Adrenal gland (tissue), 12 donors: Measurements from ENCODE around the gene ABCB9. TPM values are rescaled to one million over a fixed set of nuclear protein-coding genes. Genes with fewer than 3 reads are reported as not detected.

ENCODE experiments used
- DNase-seq, 7 donors: peaks; one replicate each; pipeline ENCODE4 v3.0.0-alpha.2; 2019 to 2020
- H3K27ac ChIP-seq, 5 donors: fragments of 200-600 bp; sonication (generic) in 4 of 5; 1 replicate in 3 of 5; 2 replicates in 2 of 5; pipeline versions ENCODE4 v1.5.1 to v1.8.0; 2016 to 2020; ENCODE audit warnings: mild to moderate bottlenecking in 1 of 5
- H3K27me3 ChIP-seq: fragments of 200-600 bp; 2 replicates; pipeline ENCODE4 v1.8.0; 2021
- H3K36me3 ChIP-seq, 2 donors: fragments of 200-600 bp; replicated peaks in 1 of 2; 1 replicate in 1 of 2; 2 replicates in 1 of 2; pipeline versions ENCODE4 v1.5.1 to v1.8.0; 2018 to 2022
- H3K4me1 ChIP-seq, 2 donors: fragments of 200-600 bp; replicated peaks in 1 of 2; 1 replicate in 1 of 2; 2 replicates in 1 of 2; pipeline versions ENCODE4 v1.5.1 to v1.8.0; 2018 to 2021
- H3K4me3 ChIP-seq, 4 donors: fragments of 200-600 bp; sonication (generic) in 3 of 4; one replicate each; pipeline ENCODE4 v1.5.1; 2016 to 2018
- H3K9me3 ChIP-seq, 3 donors: fragments of 200-600 bp; sonication (generic) in 1 of 3; replicated peaks in 1 of 3; 1 replicate in 2 of 3; 2 replicates in 1 of 3; pipeline versions ENCODE4 v1.5.1 to v1.8.0; 2016 to 2021
- POLR2A ChIP-seq, 2 donors: fragments of 450-650 bp; IDR thresholded peaks; one replicate each; pipeline ENCODE4 v1.6.1; 2017; ENCODE audit warnings: antibody characterized with exemption in 2 of 2, mild to moderate bottlenecking in 2 of 2, moderate library complexity in 1 of 2
- WGBS, 4 donors: extraction: QIAGEN DNeasy Blood & Tissue Kit in 2 of 4; methylation state at CpG; one replicate each; pipeline versions ENCODE4 v1.1.5 to v1.1.7; 2013 to 2017; 5-methylcytosine and 5-hydroxymethylcytosine counted together
- intact Hi-C, 2 donors: fragments of 100-400 bp; cut with DNase I; formaldehyde crosslinking; loops; one replicate each; pipeline versions ENCODE4 v1.14.1 to v1.15.0; 2022 to 2023
- polyA plus RNA-seq, 3 donors: library from polyadenylated mRNA; stranded (reverse); fragments of 200-250 nt in 2 of 3; fragments of 350-450 nt in 1 of 3; fragmentation: Illumina TruSeq in 1 of 3; extraction: RNeasy Lipid Tissue Mini Kit (QIAGEN cat#74804) in 1 of 3; gene quantifications; one replicate each; pipeline ENCODE4 v1.2.3, GENCODE V29; 2013 to 2014
- total RNA-seq, 9 donors: library from RNA; depleted of rRNA in 4 of 9; stranded (reverse); fragments of >200 nt in 4 of 9; fragments of 120-200 nt in 1 of 9; fragmentation: NEBNext Ultra II Directional in 1 of 9; extraction: Animal tissue kit (Norgen Biotek cat#: 25700) in 1 of 9; gene quantifications; one replicate each; pipeline versions ENCODE4 v1.1.0 to v1.2.4, GENCODE V29; 2013 to 2023
- TF ChIP-seq, protein P1 (sequence below), 6 experiments: fragments of 450-650 bp in 4 of 6; fragments of 200-600 bp in 2 of 6; sonication (generic) in 1 of 6; IDR thresholded peaks; 1 replicate in 5 of 6; 2 replicates in 1 of 6; pipeline versions ENCODE4 v1.5.1 to v1.8.0; 2016 to 2021; ENCODE audit warnings: antibody characterized with exemption in 6 of 6, mild to moderate bottlenecking in 2 of 6, moderate library complexity in 1 of 6
- donor health status: healthy with polysubstance abuse.
- donor health status: Bipolar disorder and iron deficiency.
- donor health status: DM: yes; HTN: yes; CAD: no.
- donor health status: DM: no; HTN: no; CAD: no.
- donor health status: DM: no; HTN: no; CAD: no.
- donor health status: DM: yes; HTN: yes; CAD: no.

Gene ABCB9
- total and polyA plus RNA-seq, 12 donors: 2.0 to 10.0 (median 6.2) TPM

DNA sequence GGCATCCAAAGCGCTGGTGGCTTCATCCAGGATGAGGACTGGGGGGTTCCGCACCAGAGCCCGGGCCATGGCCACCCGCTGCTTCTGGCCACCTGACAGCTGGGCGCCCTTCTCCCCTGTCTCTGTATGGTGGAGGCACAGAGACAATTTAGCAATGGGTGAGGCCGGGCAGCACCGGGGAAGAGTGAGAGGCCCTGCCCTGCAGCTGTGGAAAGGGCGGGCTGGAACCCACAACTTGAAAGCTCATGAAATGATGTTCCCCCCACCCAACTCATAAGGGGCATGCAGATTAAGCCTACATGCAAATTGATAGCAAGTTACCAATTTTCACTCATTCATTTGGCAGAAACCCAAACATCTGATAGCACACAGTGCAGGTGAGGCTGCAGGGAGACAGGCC, 34.1 kb downstream of the ABCB9 start:
- intact Hi-C loops: no loop called here

DNA sequence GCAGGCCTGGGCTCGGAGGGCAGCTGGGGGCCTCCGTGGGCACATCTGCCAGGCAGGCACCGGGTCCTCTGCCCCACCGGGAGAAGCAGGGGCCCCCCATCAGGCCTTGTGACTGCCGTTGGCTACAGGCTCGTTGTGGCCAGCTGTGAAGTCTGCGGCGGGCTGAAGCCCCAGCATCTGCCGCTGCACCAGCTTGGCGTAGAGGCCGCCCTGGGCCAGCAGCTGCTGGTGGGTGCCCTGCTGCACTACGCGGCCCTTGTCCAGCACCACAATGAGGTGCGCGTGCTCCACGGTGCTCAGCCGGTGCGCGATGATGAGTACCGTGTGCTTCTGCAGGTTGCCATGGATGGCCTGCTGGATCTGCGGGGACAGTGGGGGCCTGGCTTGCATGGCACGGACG, 36.5 kb downstream of the ABCB9 start:
- Histone ChIP-seq H3K4me3 (no peak overlapping the region), H3K4me1 (no peaks in the 10 kb centered on the region), H3K27me3 (no peaks in the 10 kb centered on the region), H3K9me3 (no peaks in the 10 kb centered on the region), H3K36me3 (no peaks in the 10 kb centered on the region), H3K27ac (no peak overlapping the region)
- no peak for DNase-seq
- TF ChIP-seq POLR2A (IDR thresholded peaks at IDR 0.05): no peak
- TF ChIP-seq, protein P1, sequence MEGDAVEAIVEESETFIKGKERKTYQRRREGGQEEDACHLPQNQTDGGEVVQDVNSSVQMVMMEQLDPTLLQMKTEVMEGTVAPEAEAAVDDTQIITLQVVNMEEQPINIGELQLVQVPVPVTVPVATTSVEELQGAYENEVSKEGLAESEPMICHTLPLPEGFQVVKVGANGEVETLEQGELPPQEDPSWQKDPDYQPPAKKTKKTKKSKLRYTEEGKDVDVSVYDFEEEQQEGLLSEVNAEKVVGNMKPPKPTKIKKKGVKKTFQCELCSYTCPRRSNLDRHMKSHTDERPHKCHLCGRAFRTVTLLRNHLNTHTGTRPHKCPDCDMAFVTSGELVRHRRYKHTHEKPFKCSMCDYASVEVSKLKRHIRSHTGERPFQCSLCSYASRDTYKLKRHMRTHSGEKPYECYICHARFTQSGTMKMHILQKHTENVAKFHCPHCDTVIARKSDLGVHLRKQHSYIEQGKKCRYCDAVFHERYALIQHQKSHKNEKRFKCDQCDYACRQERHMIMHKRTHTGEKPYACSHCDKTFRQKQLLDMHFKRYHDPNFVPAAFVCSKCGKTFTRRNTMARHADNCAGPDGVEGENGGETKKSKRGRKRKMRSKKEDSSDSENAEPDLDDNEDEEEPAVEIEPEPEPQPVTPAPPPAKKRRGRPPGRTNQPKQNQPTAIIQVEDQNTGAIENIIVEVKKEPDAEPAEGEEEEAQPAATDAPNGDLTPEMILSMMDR (IDR thresholded peaks at IDR 0.05): no peak
- intact Hi-C loops: no loop called here
- WGBS, 4 donors: 95 to 100% (median 97%) methylated on average over 11 to 23 of the region's 23 CpGs

More for the DNA sequence above, 34.1 kb downstream of the ABCB9 start:
- no peak for DNase-seq
- WGBS, 4 donors: 80 to 95% (median 91%) methylated on average over 3 to 8 of the region's 8 CpGs; no CpG with 5 or more reads in 1 of the 4 donors
- TF ChIP-seq POLR2A (IDR thresholded peaks at IDR 0.05): no peak
- TF ChIP-seq, protein P1 (IDR thresholded peaks at IDR 0.05): no peak
- H3K4me3 ChIP-seq: no peak overlapping the region
- H3K9me3 ChIP-seq: no peaks in the 10 kb centered on the region
- H3K4me1 ChIP-seq: no peaks in the 10 kb centered on the region
- no peak overlapping the region for H3K27ac ChIP-seq
- H3K27me3 ChIP-seq: no peaks in the 10 kb centered on the region
- H3K36me3 ChIP-seq: no peaks in the 10 kb centered on the region

GRCh38 chr12:122929148-122929538, 37.1 kb downstream of the ABCB9 start:
- H3K27ac ChIP-seq: no peak overlapping the region
- H3K36me3 ChIP-seq: no peaks in the 10 kb centered on the region
- no peaks in the 10 kb centered on the region for H3K9me3 ChIP-seq
- H3K4me3 ChIP-seq: no peak overlapping the region
- DNase-seq: no peak
- no peak for TF ChIP-seq POLR2A (IDR thresholded peaks at IDR 0.05)
- no peaks in the 10 kb centered on the region for H3K27me3 ChIP-seq
- intact Hi-C loops: no loop called here
- WGBS, 4 donors: 78 to 95% (median 94%) methylated on average over 4 to 14 of the region's 14 CpGs
- H3K4me1 ChIP-seq: no peaks in the 10 kb centered on the region

GRCh38 chr12:122928404-122929147, 37.7 kb downstream of the ABCB9 start:
- no peak for TF ChIP-seq POLR2A (IDR thresholded peaks at IDR 0.05)
- TF ChIP-seq, protein P1 (IDR thresholded peaks at IDR 0.05): no peak
- Histone ChIP-seq H3K4me3 (no peak overlapping the region), H3K9me3 (no peaks in the 10 kb centered on the region), H3K4me1 (no peaks in the 10 kb centered on the region), H3K27me3 (no peaks in the 10 kb centered on the region), H3K27ac (no peak overlapping the region), H3K36me3 (no peaks in the 10 kb centered on the region)
- 87 to 97% (median 92%) methylated on average over 11 to 12 of the region's 12 CpGs for whole genome bisulfite sequencing, 4 donors
- intact Hi-C loops: no loop called here
- no peak for DNase-seq
